Activated naive CD8-positive, alpha-beta T cell treated with anti-CD3 and anti-CD28 coated beads, Interleukin-2, amount 50 U/mL, for 24 hours (primary cell): ENCODE data around the gene TIAM2.
"Not testable (repeated sequence)": the region's sequence is repeated elsewhere in the genome, so short reads cannot be mapped to it uniquely, and the experiment has no call there.

ENCODE experiments used
- ATAC-seq: fragments of 150-1000 bp; cut with Tn5 transposase; one replicate; pipeline ENCODE4 v1.10.0; 2021
- DNase-seq: peaks from one replicate; pipeline ENCODE4 v3.0.0; 2021
- H3K27ac Mint-ChIP-seq: one replicate; pipeline ENCODE4 v1.8.0; 2021; ENCODE audit warnings: mild to moderate bottlenecking, mixed read lengths
- H3K27me3 Mint-ChIP-seq: one replicate; pipeline ENCODE4 v1.8.0; 2021; ENCODE audit warnings: mixed read lengths
- H3K36me3 Mint-ChIP-seq: one replicate; pipeline ENCODE4 v1.8.0; 2021; ENCODE audit warnings: low read depth, mixed read lengths
- H3K4me1 Mint-ChIP-seq: one replicate; pipeline ENCODE4 v1.8.0; 2021; ENCODE audit warnings: mixed read lengths
- H3K4me3 Mint-ChIP-seq: one replicate; pipeline ENCODE4 v1.8.0; 2021; ENCODE audit warnings: mild to moderate bottlenecking, moderate library complexity, mixed read lengths
- H3K9me3 Mint-ChIP-seq: one replicate; pipeline ENCODE4 v1.8.0; 2021; ENCODE audit warnings: mixed read lengths

Gene TIAM2

DNA sequence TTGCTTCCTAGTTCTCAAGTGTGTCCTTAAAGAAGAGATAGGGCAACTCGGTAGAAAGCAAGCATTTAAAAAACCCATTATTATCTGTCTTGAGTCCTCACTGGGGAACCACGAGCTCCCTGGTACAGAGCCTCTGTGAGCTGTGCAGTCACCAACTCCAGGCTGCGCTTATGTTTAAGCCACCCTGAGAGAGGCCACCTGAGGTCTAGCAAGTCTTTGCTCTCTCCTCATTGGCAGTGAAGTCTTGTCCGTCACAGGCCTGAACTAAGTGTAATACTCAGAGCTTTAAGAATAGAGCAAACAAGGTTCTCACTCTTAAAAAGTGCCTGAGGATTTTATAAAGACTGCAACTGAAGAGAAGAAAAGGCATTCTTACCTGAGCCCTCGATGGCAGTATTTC lies 264.8 kb downstream of the TIAM2 start:
- Mint-ChIP-seq H3K27ac (no peak overlapping the region), H3K9me3 (no peaks in the 10 kb centered on the region), H3K4me3 (no peak overlapping the region), H3K36me3 (peaks cover 27% of the 10 kb centered on the region), H3K27me3 (no peaks in the 10 kb centered on the region), H3K4me1 (peaks cover 13% of the 10 kb centered on the region)
- ATAC-seq (no peak), DNase-seq (no peak)

DNA sequence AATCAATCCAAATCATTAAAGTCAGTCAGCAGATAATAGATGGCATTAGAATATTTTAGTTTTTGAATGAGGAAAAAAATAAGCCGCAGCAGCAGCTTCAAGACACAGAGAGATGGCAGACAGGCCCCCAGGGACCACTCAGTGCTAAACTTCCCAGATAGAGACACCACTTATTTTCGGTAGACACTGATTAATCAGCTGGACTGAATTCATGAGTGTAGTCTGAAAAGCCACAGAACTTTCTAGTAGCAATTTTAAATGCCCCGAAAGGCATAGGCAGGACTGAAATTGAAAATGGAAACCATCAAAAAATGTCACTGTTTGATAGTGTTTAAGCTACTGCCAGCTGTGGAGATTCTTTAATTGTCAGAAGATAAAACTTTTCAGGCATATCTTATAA lies 265.6 kb downstream of the TIAM2 start:
- no peak overlapping the region for H3K27ac Mint-ChIP-seq
- no peak for DNase-seq
- peaks cover 13% of the 10 kb centered on the region for H3K4me1 Mint-ChIP-seq
- ATAC-seq = no peak
- no peaks in the 10 kb centered on the region for H3K9me3 Mint-ChIP-seq
- H3K36me3 Mint-ChIP-seq = peaks cover 22% of the 10 kb centered on the region
- H3K4me3 Mint-ChIP-seq = no peak overlapping the region
- no peaks in the 10 kb centered on the region for H3K27me3 Mint-ChIP-seq

DNA sequence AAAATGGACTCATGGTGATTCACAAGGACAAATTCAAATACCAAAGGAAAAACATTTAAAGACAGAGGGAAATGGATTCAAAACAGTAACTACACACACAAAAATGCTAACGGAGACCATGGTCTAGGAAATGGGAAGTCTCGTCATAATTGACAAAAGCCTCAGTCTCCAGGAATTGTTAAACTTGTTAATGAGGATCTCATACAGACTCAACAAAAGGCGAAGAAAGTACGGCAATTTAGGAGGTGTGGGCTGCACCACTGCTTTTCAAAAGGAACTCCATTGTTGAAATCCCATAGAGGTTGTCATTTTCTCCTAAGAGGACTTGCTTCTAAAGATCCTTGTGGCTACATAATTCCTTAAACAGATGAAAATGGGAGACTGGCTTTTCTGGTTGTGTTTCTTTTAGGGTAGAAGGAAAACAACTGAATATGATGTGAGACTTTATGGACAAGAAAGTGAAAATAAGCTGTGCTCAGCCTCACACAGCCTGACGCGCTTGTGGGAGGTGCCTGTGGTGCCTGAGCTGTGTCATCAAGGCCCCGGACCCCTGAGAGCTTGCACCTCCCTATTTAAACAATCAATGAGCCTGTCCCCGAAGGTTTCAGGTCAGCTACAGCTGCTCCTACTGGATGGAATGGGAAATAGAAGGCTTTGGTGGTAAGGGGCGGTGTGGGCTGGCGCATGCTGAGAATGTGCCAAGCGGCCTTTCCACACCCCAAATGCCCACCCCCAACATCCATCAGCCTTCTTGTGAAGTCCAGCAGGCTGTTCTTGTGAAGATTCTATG lies 266.2 kb downstream of the TIAM2 start:
- peaks cover 13% of the 10 kb centered on the region for H3K4me1 Mint-ChIP-seq
- no peak overlapping the region for H3K27ac Mint-ChIP-seq
- DNase-seq (no peak), ATAC-seq (no peak)
- no peaks in the 10 kb centered on the region for H3K27me3 Mint-ChIP-seq
- H3K36me3 Mint-ChIP-seq = peaks cover 28% of the 10 kb centered on the region
- H3K9me3 Mint-ChIP-seq = no peaks in the 10 kb centered on the region
- no peak overlapping the region for H3K4me3 Mint-ChIP-seq

DNA sequence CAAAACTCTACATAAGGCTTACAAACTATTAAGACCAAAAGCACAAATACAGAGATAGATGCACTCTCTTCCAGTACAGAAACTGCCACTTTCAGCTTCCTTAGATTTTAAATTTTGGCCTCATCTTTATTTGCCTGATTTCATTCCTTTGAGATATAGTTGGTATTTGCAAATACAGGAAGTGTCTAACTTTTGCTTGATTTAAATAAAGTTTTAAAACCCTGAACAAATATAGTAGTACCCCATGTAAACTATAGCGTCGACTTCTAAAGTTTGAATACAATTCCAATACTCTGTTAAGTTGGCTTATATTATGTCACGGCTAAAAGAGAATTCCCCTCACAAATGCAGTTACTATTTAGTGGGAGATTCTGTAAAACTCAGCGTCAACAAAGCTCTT lies 267.5 kb downstream of the TIAM2 start:
- Mint-ChIP-seq H3K4me3 (no peak overlapping the region), H3K36me3 (peaks cover 28% of the 10 kb centered on the region), H3K4me1 (peaks cover 13% of the 10 kb centered on the region), H3K27me3 (no peaks in the 10 kb centered on the region), H3K9me3 (no peaks in the 10 kb centered on the region), H3K27ac (peak overlapping the region; percentile 49)
- ATAC-seq (no peak), DNase-seq (no peak)

DNA sequence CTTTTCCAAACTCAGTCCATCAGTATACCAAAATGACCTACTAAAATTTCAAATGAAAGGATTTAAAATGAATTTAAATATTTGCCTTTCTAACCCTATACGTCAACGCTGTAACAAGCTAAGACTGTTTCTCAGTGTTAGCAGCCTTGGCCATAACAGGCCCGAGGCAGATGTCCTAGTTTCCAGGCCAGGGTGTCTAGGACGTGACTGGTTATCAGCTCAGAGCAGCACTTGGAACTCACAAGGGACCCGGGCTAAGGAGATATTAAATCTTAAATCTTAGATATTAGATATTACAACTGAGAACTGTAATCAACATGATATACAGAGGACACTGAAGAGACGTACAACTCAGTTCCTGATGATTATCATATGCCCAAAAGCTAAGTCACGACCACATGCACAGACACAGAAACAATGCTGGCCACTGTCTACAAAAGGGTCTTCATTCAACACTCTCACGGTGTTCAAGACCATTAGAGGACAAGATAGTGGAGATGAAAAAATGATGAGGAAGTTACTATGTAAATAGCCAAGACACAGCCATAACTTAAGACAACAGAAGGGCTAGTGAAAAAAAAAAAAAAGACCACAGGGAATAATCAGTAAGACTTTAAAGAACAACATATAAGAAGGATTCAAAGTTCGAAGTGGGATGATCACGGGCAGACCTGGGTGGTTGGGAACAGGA lies 268.4 kb downstream of the TIAM2 start, which contains the start of gene CLDN20:
Gene CLDN20, plus strand, starts transcription at position 641 of the 691 bp plus-strand sequence. CDS start 11,707 bp downstream, outside the sequence.
- DNase-seq (no peak), ATAC-seq (no peak)
- peak within 1 kb of the TSS; percentile 1 for H3K27ac Mint-ChIP-seq
- no peak within 1 kb of the TSS for H3K4me3 Mint-ChIP-seq
- peaks cover 18% of the 10 kb centered on the region for H3K4me1 Mint-ChIP-seq
- H3K27me3 Mint-ChIP-seq = no peaks in the 10 kb centered on the region
- H3K9me3 Mint-ChIP-seq = no peaks in the 10 kb centered on the region
- H3K36me3 Mint-ChIP-seq = peaks cover 27% of the 10 kb centered on the region

DNA sequence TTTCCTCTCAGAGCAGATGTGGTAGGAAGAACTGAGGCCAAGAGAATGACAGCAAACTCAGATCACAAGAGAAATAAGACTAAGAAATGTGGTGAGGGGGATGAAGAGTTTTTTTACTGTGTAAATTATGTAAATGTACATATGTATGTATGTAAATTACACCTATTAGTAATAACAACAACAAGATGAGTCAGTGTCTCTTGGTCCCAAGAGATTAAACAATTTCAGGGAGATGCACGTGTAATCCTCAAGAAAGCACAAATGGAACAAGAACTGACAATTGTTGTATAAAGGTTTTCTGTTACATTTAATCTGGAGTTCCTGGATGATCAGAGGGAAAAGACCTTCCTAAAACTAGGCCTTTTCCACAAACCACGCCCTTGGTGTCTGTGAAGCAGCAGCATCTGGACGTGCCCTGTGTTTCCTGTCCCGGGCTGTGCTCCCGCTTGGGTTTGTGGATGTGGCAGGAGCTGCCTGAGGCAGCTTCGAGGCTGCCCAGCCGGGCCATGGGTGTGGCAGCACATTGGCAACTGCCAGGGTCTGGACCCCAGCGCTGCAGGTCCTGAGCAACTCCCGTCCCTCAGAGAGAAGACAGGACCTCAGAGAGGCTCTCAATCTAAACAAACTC lies 269.7 kb downstream of the TIAM2 start:
- no peaks in the 10 kb centered on the region for H3K27me3 Mint-ChIP-seq
- peaks cover 18% of the 10 kb centered on the region for H3K4me1 Mint-ChIP-seq
- H3K9me3 Mint-ChIP-seq = no peaks in the 10 kb centered on the region
- DNase-seq = no peak
- H3K27ac Mint-ChIP-seq = no peak overlapping the region
- H3K4me3 Mint-ChIP-seq = no peak overlapping the region
- no peak for ATAC-seq
- peaks cover 27% of the 10 kb centered on the region for H3K36me3 Mint-ChIP-seq

DNA sequence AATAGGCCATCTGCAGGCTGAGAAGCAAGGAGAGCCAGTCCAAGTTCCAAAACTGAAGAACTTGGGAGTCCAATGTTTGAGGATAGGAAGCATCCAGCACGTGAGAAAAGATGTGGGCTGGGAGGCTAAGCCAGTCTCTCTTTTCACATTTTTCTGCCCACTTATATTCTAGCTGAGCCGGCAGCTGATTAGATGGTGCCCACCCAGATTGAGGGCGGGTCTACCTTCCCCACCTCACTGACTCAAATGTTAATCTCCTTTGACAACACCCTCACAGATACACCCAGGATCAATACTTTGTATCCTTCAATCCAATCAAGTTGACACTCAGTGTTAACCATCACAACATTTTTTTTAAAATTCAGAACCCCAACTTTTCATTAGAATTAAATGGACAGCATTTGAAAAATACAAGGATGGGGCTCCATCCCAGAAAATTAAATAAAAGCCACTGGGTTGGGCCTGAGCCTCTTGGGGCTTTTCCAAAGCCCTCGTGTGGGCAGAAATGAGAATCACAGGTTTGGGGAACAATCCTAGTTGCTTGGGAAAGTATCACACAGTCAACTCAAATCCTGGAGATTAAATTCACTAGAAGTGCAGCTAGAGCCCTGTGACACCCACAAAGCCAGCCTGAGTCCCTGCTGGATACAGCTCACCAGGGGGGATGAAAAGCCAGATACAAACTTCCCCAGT lies 270.9 kb downstream of the TIAM2 start:
- Mint-ChIP-seq H3K9me3 (no peaks in the 10 kb centered on the region), H3K27ac (no peak overlapping the region), H3K27me3 (no peaks in the 10 kb centered on the region), H3K36me3 (peaks cover 25% of the 10 kb centered on the region), H3K4me1 (peaks cover 13% of the 10 kb centered on the region), H3K4me3 (no peak overlapping the region)
- ATAC-seq (no peak), DNase-seq (no peak)

DNA sequence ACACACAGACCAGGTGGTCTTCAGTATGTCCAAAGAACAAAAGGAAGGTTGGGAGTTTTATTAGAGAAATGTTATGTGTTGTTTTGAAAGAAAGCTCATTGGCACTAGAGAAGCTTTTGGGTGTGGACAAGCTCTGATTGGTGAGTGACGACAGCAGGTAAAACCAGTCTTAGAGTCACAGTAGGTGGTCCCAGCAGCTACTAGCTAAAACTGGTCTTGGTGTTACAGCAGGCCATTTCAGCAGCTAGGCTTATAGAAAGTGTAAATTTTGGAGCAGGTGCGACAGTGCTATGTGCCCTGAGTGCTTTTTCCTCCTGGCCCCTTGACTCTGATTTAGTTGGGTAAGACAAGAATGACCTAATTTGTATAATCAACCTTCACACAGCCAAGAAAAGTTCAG lies 272.3 kb downstream of the TIAM2 start:
- Mint-ChIP-seq H3K4me1 (peaks cover 6% of the 10 kb centered on the region), H3K9me3 (no peaks in the 10 kb centered on the region), H3K36me3 (peaks cover 24% of the 10 kb centered on the region), H3K27ac (no peak overlapping the region), H3K27me3 (no peaks in the 10 kb centered on the region), H3K4me3 (no peak overlapping the region)
- no peak for ATAC-seq
- DNase-seq = no peak

DNA sequence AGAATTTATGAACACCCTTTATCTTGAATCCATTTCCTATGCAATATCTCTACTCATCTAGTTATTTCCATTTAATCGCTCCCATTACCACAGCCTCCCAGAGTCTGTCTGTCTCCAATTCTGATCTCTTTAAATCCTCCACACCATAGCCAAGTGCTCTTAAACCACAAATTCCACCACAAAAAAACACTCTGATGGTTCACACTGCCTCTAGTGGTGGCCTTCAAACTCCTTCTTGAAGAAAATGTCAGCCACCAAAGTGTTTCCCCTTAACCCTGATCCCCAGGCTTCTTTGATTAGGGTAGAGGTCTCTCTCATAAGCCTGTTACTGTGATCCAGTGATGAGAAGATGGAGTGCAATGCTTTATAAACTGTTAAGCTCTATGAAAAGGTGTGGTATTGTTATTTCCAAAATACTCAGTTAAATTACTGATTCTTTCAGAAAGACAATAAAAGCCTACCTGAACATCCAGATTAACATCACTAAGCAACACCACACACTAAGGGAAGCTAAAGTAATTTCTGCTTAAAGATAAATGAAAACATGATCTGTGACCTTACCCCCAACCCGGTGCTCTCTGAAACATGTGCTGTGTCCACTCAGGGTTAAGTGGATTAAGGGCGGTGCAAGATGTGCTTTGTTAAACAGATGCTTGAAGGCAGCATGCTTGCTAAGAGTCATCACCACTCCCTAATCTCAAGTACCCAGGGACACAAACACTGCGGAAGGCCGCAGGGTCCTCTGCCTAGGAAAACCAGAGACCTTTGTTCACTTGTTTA lies 273.2 kb downstream of the TIAM2 start:
- H3K27me3 Mint-ChIP-seq, DNase-seq, H3K4me3 Mint-ChIP-seq, H3K27ac Mint-ChIP-seq, H3K4me1 Mint-ChIP-seq, H3K9me3 Mint-ChIP-seq: not testable (repeated sequence)
- peaks cover 26% of the 10 kb centered on the region for H3K36me3 Mint-ChIP-seq
- ATAC-seq = peak; percentile 66

DNA sequence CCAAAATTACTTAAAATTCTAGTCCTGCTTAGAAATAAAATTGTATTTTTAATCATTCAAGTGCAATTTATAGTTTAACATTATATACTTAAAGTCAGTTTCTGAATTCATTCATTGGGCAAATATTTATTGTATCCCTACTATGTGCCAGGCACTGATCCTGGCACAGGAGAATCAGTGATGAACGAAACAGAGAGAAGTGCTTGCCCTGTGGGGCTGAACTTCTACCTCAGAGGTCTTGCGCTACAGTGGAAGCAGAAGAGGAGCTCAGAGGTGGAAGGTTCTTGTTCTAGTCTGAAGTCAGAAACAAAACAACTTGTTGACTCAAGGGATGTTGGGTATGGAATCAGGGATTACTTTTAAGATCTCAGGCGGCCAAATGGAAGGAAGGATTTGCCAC lies 274.6 kb downstream of the TIAM2 start:
- no peaks in the 10 kb centered on the region for H3K9me3 Mint-ChIP-seq
- DNase-seq (no peak), ATAC-seq (no peak)
- H3K27ac Mint-ChIP-seq = no peak overlapping the region
- peaks cover 14% of the 10 kb centered on the region for H3K4me1 Mint-ChIP-seq
- H3K36me3 Mint-ChIP-seq = peaks cover 28% of the 10 kb centered on the region
- no peaks in the 10 kb centered on the region for H3K27me3 Mint-ChIP-seq
- H3K4me3 Mint-ChIP-seq = no peak overlapping the region

DNA sequence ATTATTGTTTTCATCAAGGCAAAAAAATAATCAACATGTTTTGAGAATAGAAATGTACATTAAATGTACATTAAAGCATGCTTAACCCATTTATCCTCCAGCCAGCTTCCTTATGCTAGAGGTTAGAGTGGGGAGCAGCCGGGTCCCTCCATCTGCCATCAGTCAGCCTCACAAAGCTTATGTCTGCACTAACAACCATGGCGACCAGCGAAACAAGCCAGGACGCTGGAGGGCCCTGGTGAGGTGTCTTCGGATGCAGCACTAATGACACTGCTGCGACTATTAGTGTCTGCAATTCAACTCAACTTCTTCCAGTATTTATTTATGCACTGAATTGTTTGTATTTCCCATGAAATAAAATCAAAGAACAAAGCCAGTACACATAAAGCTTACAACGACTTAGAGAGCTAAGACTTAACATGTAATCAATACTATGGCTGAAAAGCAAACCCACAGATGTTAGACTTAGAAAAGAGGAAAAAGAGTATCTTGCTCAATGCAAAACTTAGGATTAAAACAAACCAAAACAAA lies 275.5 kb downstream of the TIAM2 start:
- Mint-ChIP-seq H3K27ac (no peak overlapping the region), H3K4me3 (no peak overlapping the region), H3K4me1 (peaks cover 16% of the 10 kb centered on the region), H3K36me3 (peaks cover 31% of the 10 kb centered on the region), H3K27me3 (no peaks in the 10 kb centered on the region), H3K9me3 (no peaks in the 10 kb centered on the region)
- ATAC-seq (no peak), DNase-seq (no peak)

DNA sequence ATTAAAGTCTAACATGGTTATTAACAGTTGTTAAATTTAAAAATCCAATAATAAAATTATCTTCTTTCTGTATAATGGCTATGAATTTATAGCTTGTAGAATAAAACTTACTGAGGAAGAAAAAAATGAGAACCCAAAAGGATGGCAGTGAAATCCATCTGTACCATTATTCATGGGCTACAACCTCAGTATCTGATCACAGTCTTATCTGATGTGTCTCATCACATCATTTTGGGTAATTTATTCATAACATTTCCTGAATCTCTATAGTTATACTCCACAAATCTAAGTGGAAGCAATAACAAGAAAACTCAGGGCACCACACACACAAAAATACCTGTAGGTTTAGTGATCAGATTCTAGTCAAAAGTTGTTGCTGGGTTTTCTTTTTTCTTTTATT lies 276.0 kb downstream of the TIAM2 start:
- ATAC-seq (no peak), DNase-seq (no peak)
- Mint-ChIP-seq H3K27ac (no peak overlapping the region), H3K9me3 (no peaks in the 10 kb centered on the region), H3K36me3 (peaks cover 28% of the 10 kb centered on the region), H3K4me3 (no peak overlapping the region), H3K27me3 (no peaks in the 10 kb centered on the region), H3K4me1 (peaks cover 16% of the 10 kb centered on the region)

DNA sequence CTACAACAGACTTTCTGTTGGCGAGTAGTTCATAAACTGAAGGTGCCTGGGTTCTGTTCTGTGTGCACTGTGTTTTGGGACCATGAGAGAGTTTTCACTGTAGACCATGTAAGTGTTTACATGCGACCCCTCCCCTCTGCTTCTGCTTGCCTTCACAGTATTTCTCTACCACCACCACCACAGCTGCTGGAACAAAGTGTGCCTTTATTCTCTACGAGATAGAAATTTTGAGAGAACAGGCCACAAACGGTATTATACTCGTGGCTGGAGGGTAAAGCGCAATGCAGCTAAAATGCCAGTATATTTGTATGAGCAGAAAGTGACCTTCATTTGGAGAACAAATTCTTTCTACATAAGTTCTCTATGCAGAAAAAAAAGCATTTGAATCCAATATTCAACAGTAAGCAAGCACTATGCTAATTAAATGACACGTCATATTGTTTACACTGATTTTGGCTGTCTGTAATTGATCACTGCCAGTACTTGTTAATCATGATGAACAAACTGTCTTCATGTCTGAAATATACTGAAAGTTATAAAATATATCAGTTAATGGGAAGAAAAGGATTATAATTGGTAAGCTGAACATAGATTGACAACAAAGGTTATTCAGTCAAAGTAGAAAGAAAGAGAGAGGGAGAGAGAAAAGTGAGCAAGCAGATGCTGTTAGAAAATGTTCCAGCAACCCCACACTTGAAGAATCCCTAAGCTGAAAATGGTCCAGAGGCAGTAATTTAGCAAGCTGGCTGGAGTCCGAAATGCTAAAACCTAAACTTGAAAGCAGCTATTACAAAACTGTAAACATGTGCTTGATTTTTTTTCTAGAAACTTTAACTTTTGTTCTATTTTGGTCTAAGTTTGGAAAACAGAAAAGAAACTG lies 277.5 kb downstream of the TIAM2 start:
- Mint-ChIP-seq H3K27ac (no peak overlapping the region), H3K36me3 (peaks cover 20% of the 10 kb centered on the region), H3K9me3 (no peaks in the 10 kb centered on the region), H3K27me3 (no peaks in the 10 kb centered on the region), H3K4me3 (no peak overlapping the region), H3K4me1 (peaks cover 16% of the 10 kb centered on the region)
- DNase-seq (no peak), ATAC-seq (no peak)
